ENCODE data around the gene CSE1L. TPM values are rescaled to one million over a fixed set of nuclear protein-coding genes. Genes with fewer than 3 reads are reported as not detected.
"Not testable (repeated sequence)": the region's sequence is repeated elsewhere in the genome, so short reads cannot be mapped to it uniquely, and the experiment has no call there.

CSE1L gene
- total RNA-seq, 1 experiment from 2014 or later, result 248 TPM

- peaks cover 39% of the 10 kb centered on the region for H3K36me3 ChIP-seq (replicated peaks; ENCODE audit: control insufficient read depth, insufficient read depth, low read length)
- H3K27me3 ChIP-seq (ENCODE audit: control insufficient read depth, insufficient read depth, low read length); H3K4me3 ChIP-seq (ENCODE audit: insufficient read depth, low read depth, low read length); DNase-seq: not testable (repeated sequence)
Observed at GRCh38 chr20:49100292-49100691, 54.2 kb downstream of the CSE1L start.

DNA sequence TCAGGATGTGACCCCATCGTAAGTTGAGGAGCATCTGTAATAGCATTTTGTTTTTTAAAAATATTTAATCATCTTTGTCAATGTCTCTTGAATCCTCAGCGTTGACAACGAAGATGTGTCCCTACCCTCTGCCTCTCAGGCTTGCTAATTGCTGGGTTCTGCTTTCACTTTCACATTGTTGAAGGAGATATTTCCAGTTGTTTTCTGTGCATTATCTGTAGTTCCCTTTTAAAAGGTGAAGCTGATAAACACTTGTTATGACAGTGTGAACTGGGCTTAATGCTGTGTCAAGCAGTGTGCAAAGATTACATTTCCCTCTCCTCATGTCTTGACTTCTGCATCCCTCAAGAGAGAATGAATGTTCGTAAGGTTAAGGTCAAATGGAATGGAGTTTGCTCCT lies 54.9 kb downstream of the CSE1L start:
- no peak overlapping the region for H3K4me3 ChIP-seq (ENCODE audit: insufficient read depth, low read depth, low read length)

GRCh38 chr20:49103019-49103418 lies 56.9 kb downstream of the CSE1L start:
- H3K36me3 ChIP-seq (replicated peaks; ENCODE audit: control insufficient read depth, insufficient read depth, low read length), result peaks cover 27% of the 10 kb centered on the region
- H3K4me3 ChIP-seq (ENCODE audit: insufficient read depth, low read depth, low read length), result no peak overlapping the region
- H3K27me3 ChIP-seq (ENCODE audit: control insufficient read depth, insufficient read depth, low read length), result no peaks in the 10 kb centered on the region
- no peak for DNase-seq

More for the DNA sequence above, 54.9 kb downstream of the CSE1L start:
- Histone ChIP-seq H3K36me3 (replicated peaks; ENCODE audit: control insufficient read depth, insufficient read depth, low read length) (peaks cover 37% of the 10 kb centered on the region), H3K27me3 (ENCODE audit: control insufficient read depth, insufficient read depth, low read length) (no peaks in the 10 kb centered on the region)
- no peak for DNase-seq

GRCh38 chr20:49103647-49104364 lies 57.7 kb downstream of the CSE1L start:
- Histone ChIP-seq H3K36me3 (replicated peaks; ENCODE audit: control insufficient read depth, insufficient read depth, low read length) (peaks cover 22% of the 10 kb centered on the region), H3K4me3 (ENCODE audit: insufficient read depth, low read depth, low read length) (no peak overlapping the region), H3K27me3 (ENCODE audit: control insufficient read depth, insufficient read depth, low read length) (no peaks in the 10 kb centered on the region)
- DNase-seq, result no peak

DNA sequence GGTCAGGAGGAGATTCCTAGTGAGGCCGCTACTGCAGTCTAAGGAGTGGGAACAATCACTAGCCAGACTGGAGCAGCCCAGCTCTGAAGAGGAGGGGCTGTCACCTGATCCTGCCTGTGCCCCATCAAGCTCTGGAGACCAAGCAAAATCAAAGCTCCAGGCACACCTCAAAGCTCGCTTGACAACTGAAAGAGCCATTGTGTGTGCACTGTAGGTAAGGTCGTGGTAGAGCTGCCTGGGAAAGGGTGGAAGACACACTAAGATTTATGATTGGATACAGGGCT lies 58.2 kb downstream of the CSE1L start:
- DNase-seq, result no peak
- H3K36me3 ChIP-seq (replicated peaks; ENCODE audit: control insufficient read depth, insufficient read depth, low read length), result peaks cover 18% of the 10 kb centered on the region
- no peaks in the 10 kb centered on the region for H3K27me3 ChIP-seq (ENCODE audit: control insufficient read depth, insufficient read depth, low read length)
- H3K4me3 ChIP-seq (ENCODE audit: insufficient read depth, low read depth, low read length), result no peak overlapping the region

GRCh38 chr20:49104979-49105547 lies 59.0 kb downstream of the CSE1L start:
- not testable (repeated sequence) for H3K27me3 ChIP-seq (ENCODE audit: control insufficient read depth, insufficient read depth, low read length); DNase-seq; H3K4me3 ChIP-seq (ENCODE audit: insufficient read depth, low read depth, low read length)
- H3K36me3 ChIP-seq (replicated peaks; ENCODE audit: control insufficient read depth, insufficient read depth, low read length), result peaks cover 18% of the 10 kb centered on the region

- H3K4me3 ChIP-seq (ENCODE audit: insufficient read depth, low read depth, low read length), result no peak overlapping the region
- H3K36me3 ChIP-seq (replicated peaks; ENCODE audit: control insufficient read depth, insufficient read depth, low read length), result peaks cover 13% of the 10 kb centered on the region
- no peak for DNase-seq
Observed at GRCh38 chr20:49106328-49106727, 60.2 kb downstream of the CSE1L start.

GRCh38 chr20:49110767-49111694 lies 64.9 kb downstream of the CSE1L start:
- Histone ChIP-seq H3K36me3 (replicated peaks; ENCODE audit: control insufficient read depth, insufficient read depth, low read length) (peaks cover 8% of the 10 kb centered on the region), H3K4me3 (ENCODE audit: insufficient read depth, low read depth, low read length) (no peak overlapping the region), H3K27me3 (ENCODE audit: control insufficient read depth, insufficient read depth, low read length) (no peaks in the 10 kb centered on the region)
- DNase-seq, result peak; percentile 32

More at GRCh38 chr20:49106328-49106727, 60.2 kb downstream of the CSE1L start:
- no peaks in the 10 kb centered on the region for H3K27me3 ChIP-seq (ENCODE audit: control insufficient read depth, insufficient read depth, low read length)

DNA sequence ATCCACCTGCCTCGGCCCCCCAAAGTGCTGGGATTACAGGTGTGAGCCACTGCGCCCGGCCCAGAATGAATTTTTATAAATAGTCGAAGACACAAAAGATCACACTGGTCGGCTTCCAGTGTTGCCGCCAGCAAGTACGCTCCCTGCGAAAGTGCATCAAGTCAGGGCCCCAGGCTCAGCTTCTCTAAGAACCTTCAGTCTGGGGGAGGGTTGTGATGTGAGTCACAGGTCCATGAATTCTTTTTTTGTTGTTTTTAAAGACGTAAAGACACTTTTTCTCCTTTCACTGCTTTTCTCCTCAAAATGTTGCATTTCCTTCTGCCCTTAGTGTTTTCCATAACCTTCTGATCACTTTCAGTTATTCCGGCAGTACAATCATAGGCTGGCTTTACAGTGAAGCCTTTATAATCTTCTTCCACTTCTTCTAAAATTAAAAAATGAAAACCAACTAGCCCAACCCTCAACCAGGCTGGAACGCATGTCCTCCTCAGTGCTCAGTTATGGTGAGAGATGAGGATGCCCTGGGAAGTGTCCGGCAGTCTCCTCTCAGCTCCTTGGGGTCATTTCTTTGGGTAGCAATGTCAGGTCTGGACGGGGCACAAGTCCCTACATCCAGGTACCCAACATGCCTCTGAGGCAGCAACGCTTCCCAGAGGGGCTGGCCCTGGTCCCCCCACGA lies 66.6 kb downstream of the CSE1L start:
- peaks cover 18% of the 10 kb centered on the region for H3K36me3 ChIP-seq (replicated peaks; ENCODE audit: control insufficient read depth, insufficient read depth, low read length)
- DNase-seq, result no peak
- no peak overlapping the region for H3K4me3 ChIP-seq (ENCODE audit: insufficient read depth, low read depth, low read length)
- H3K27me3 ChIP-seq (ENCODE audit: control insufficient read depth, insufficient read depth, low read length), result no peaks in the 10 kb centered on the region

- no peak overlapping the region for H3K4me3 ChIP-seq (ENCODE audit: insufficient read depth, low read depth, low read length)
- DNase-seq, result no peak
- H3K27me3 ChIP-seq (ENCODE audit: control insufficient read depth, insufficient read depth, low read length), result no peaks in the 10 kb centered on the region
- peaks cover 36% of the 10 kb centered on the region for H3K36me3 ChIP-seq (replicated peaks; ENCODE audit: control insufficient read depth, insufficient read depth, low read length)
Observed at GRCh38 chr20:49115564-49115963, 69.5 kb downstream of the CSE1L start.

GRCh38 chr20:49118307-49118706 lies 72.2 kb downstream of the CSE1L start:
- no peaks in the 10 kb centered on the region for H3K27me3 ChIP-seq (ENCODE audit: control insufficient read depth, insufficient read depth, low read length)

GRCh38 chr20:49119988-49120387 lies 73.9 kb downstream of the CSE1L start:
- Histone ChIP-seq H3K27me3 (ENCODE audit: control insufficient read depth, insufficient read depth, low read length) (no peaks in the 10 kb centered on the region), H3K4me3 (ENCODE audit: insufficient read depth, low read depth, low read length) (no peak overlapping the region), H3K36me3 (replicated peaks; ENCODE audit: control insufficient read depth, insufficient read depth, low read length) (peaks cover 36% of the 10 kb centered on the region)
- DNase-seq, result no peak

More at GRCh38 chr20:49118307-49118706, 72.2 kb downstream of the CSE1L start:
- DNase-seq, result no peak
- Histone ChIP-seq H3K36me3 (replicated peaks; ENCODE audit: control insufficient read depth, insufficient read depth, low read length) (peaks cover 36% of the 10 kb centered on the region), H3K4me3 (ENCODE audit: insufficient read depth, low read depth, low read length) (no peak overlapping the region)

- DNase-seq, result no peak
- H3K4me3 ChIP-seq (ENCODE audit: insufficient read depth, low read depth, low read length), result no peak overlapping the region
- H3K36me3 ChIP-seq (replicated peaks; ENCODE audit: control insufficient read depth, insufficient read depth, low read length), result peaks cover 23% of the 10 kb centered on the region
- no peaks in the 10 kb centered on the region for H3K27me3 ChIP-seq (ENCODE audit: control insufficient read depth, insufficient read depth, low read length)
Observed at GRCh38 chr20:49122920-49123319, 76.8 kb downstream of the CSE1L start.

DNA sequence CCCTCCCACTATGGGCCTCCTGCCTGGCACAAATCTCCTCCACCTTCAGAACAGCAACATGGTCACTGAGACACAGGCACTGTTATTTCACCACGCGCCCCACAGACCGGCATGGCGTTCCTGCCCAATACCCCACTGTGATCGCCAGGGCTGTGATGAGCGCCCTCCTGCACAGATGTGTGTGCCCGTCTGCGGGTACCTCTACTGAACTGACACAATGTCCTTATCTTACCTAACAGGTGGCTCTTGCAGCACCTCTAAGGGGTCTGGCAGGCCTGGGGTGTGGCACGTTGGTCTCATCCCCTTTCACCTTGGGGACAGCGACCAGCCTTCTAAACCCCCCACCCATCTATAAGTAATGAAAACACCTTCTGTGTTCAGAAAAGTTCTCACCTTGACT lies 77.9 kb downstream of the CSE1L start:
- no peaks in the 10 kb centered on the region for H3K27me3 ChIP-seq (ENCODE audit: control insufficient read depth, insufficient read depth, low read length)
- no peak for DNase-seq
- H3K36me3 ChIP-seq (replicated peaks; ENCODE audit: control insufficient read depth, insufficient read depth, low read length), result peaks cover 19% of the 10 kb centered on the region
- H3K4me3 ChIP-seq (ENCODE audit: insufficient read depth, low read depth, low read length), result no peak overlapping the region

Measured in H7 (cell line).